Transverse colon (tissue), 4 donors: ENCODE data around the gene CYRIA. TPM values are rescaled to one million over a fixed set of nuclear protein-coding genes. Genes with fewer than 3 reads are reported as not detected.

Source experiments
- DNase-seq: peaks from one replicate; pipeline ENCODE4 v3.0.0-alpha.2; 2019
- H3K27ac ChIP-seq, 4 donors: fragments of 200-600 bp; sonication (generic); 2 replicates each; pipeline ENCODE4 v1.5.1; 2016 to 2018; ENCODE audit warnings: inconsistent platforms in 4 of 4
- H3K27me3 ChIP-seq: fragments of 200-600 bp; sonication (generic); 2 replicates; pipeline ENCODE4 v1.5.1; 2017; ENCODE audit warnings: inconsistent platforms
- H3K36me3 ChIP-seq, 4 donors: fragments of 200-600 bp; sonication (generic); 2 replicates each; pipeline ENCODE4 v1.5.1; 2017 to 2019; ENCODE audit warnings: inconsistent platforms in 4 of 4
- H3K4me1 ChIP-seq, 4 donors: fragments of 200-600 bp; sonication (generic); 2 replicates each; pipeline ENCODE4 v1.5.1; 2017 to 2020; ENCODE audit warnings: inconsistent platforms in 4 of 4
- H3K4me3 ChIP-seq, 4 donors: fragments of 200-600 bp; sonication (generic); 1 replicate in 1 of 4; 2 replicates in 3 of 4; pipeline versions ENCODE4 v1.5.1 to v1.6.1; 2017 to 2019; ENCODE audit warnings: inconsistent platforms in 4 of 4
- H3K9me3 ChIP-seq, 2 donors: fragments of 200-600 bp; sonication (generic); 2 replicates each; pipeline ENCODE4 v1.5.1; 2017 to 2019; ENCODE audit warnings: inconsistent platforms in 2 of 2
- CTCF ChIP-seq, 5 experiments: fragments of 200-600 bp in 3 of 5; fragments of 450-650 bp in 2 of 5; sonication (generic) in 3 of 5; IDR thresholded peaks; 1 replicate in 2 of 5; 2 replicates in 3 of 5; pipeline ENCODE4 v1.5.1; 2016 to 2017; ENCODE audit warnings: antibody characterized with exemption in 5 of 5, inconsistent platforms in 3 of 5, mild to moderate bottlenecking in 2 of 5, moderate library complexity in 1 of 5
- EP300 ChIP-seq: sonication (generic); formaldehyde crosslinking; IDR thresholded peaks from one replicate; pipeline ENCODE4 v1.6.1; 2017; ENCODE audit warnings: antibody characterized with exemption, low read depth
- POLR2A ChIP-seq: fragments of 450-650 bp; IDR thresholded peaks from one replicate; pipeline ENCODE4 v1.6.1; 2016; ENCODE audit warnings: antibody characterized with exemption, mild to moderate bottlenecking, moderate library complexity
- POLR2AphosphoS5 ChIP-seq, 3 donors: sonication (generic); formaldehyde crosslinking; IDR thresholded peaks; one replicate each; pipeline ENCODE4 v1.6.1; 2016; ENCODE audit warnings: antibody characterized with exemption in 3 of 3
- WGBS, 2 donors: methylation state at CpG; one replicate each; pipeline ENCODE4 v1.1.5; 2018; ENCODE audit warnings: low coverage in 1 of 2; 5-methylcytosine and 5-hydroxymethylcytosine counted together
- in situ Hi-C, 4 donors: fragments of 200-750 bp; cut with MboI; loops; one replicate each; pipeline versions ENCODE4 v1.15.0 to v1.15.1; 2017; ENCODE audit warnings: low sequenced_read_pairs in 3 of 4, low pct_ligation_motif_present in 1 of 4, low pct_unique_long_range_greater_than_20kb in 1 of 4
- intact Hi-C: fragments of 100-400 bp; cut with DNase I; formaldehyde crosslinking; loops from one replicate; pipeline ENCODE4 v1.15.1; 2023; ENCODE audit warnings: low total_unique reads
- total RNA-seq, 4 donors: library from RNA; depleted of rRNA; stranded (reverse); fragments of >200 nt; gene quantifications; one replicate each; pipeline ENCODE4 v1.1.0, GENCODE V29; 2016

Gene CYRIA
- total RNA-seq, 4 donors from 2014 or later = 0.20 to 8.4 (median 2.6) TPM

GRCh38 chr2:16657671-16658070 lies 8.0 kb downstream of the CYRIA start:
- Histone ChIP-seq H3K4me3 (no peak overlapping the region), H3K27ac (peak overlapping the region; percentile 37 to 83 (median 62)), H3K36me3 (no peaks in the 10 kb centered on the region), H3K27me3 (no peaks in the 10 kb centered on the region), H3K4me1 (peaks cover 21 to 85% (median 28%) of the 10 kb centered on the region in 4 donors), H3K9me3 (no peaks in the 10 kb centered on the region)
- intact Hi-C loops = no loop called here
- in situ Hi-C loops = no loop called here
- 57 to 67% methylated on average over 1 of the region's 1 CpG for WGBS, 2 donors
- no peak for DNase-seq
- no peak for TF ChIP-seq POLR2A
- no peak for TF ChIP-seq CTCF (IDR thresholded peaks at IDR 0.05)
- TF ChIP-seq EP300 = no peak
- TF ChIP-seq POLR2AphosphoS5 (IDR thresholded peaks at IDR 0.05) = no peak

- DNase-seq = no peak
- in situ Hi-C loops = no loop called here
- 48 to 54% methylated on average over 6 to 8 of the region's 8 CpGs for WGBS, 2 donors
These were observed 8.7 kb downstream of the CYRIA start for GRCh38 chr2:16656784-16657391.

GRCh38 chr2:16655905-16656642 lies 9.6 kb downstream of the CYRIA start:
- intact Hi-C loops (no loop called here), in situ Hi-C loops (no loop called here)
- no peaks in the 10 kb centered on the region for H3K9me3 ChIP-seq
- H3K36me3 ChIP-seq = no peaks in the 10 kb centered on the region
- no peak overlapping the region for H3K4me3 ChIP-seq
- 86 to 100% methylated on average over 1 to 4 of the region's 4 CpGs for WGBS, 2 donors
- peak overlapping the region; percentile 37 to 83 (median 62) for H3K27ac ChIP-seq
- TF ChIP-seq POLR2A = no peak
- no peak for TF ChIP-seq POLR2AphosphoS5 (IDR thresholded peaks at IDR 0.05)
- no peak for TF ChIP-seq CTCF (IDR thresholded peaks at IDR 0.05)
- TF ChIP-seq EP300 = no peak
- DNase-seq = no peak
- H3K4me1 ChIP-seq = peaks cover 29 to 86% (median 37%) of the 10 kb centered on the region in 4 donors
- H3K27me3 ChIP-seq = no peaks in the 10 kb centered on the region

More at GRCh38 chr2:16656784-16657391, 8.7 kb downstream of the CYRIA start:
- Histone ChIP-seq H3K36me3 (no peaks in the 10 kb centered on the region), H3K27me3 (no peaks in the 10 kb centered on the region), H3K9me3 (no peaks in the 10 kb centered on the region), H3K4me1 (peaks cover 26 to 85% (median 35%) of the 10 kb centered on the region in 4 donors), H3K27ac (peak overlapping the region; percentile 37 to 83 (median 62)), H3K4me3 (no peak overlapping the region)
- intact Hi-C loops = no loop called here
- no peak for TF ChIP-seq CTCF (IDR thresholded peaks at IDR 0.05)
- no peak for TF ChIP-seq POLR2A
- TF ChIP-seq EP300 = no peak
- peak in 1 of 3 donors; percentile 28 for TF ChIP-seq POLR2AphosphoS5 (IDR thresholded peaks at IDR 0.05)

GRCh38 chr2:16655445-16655837 lies 10.2 kb downstream of the CYRIA start:
- in situ Hi-C loops = no loop called here
- 61 to 81% methylated on average over 4 to 6 of the region's 6 CpGs for WGBS, 2 donors
- Histone ChIP-seq H3K4me3 (no peak overlapping the region), H3K9me3 (no peaks in the 10 kb centered on the region), H3K27ac (peak overlapping the region; percentile 36 to 83 (median 62)), H3K27me3 (no peaks in the 10 kb centered on the region), H3K4me1 (peaks cover 29 to 88% (median 43%) of the 10 kb centered on the region in 4 donors), H3K36me3 (no peaks in the 10 kb centered on the region)
- DNase-seq = no peak
- intact Hi-C loops = no loop called here
- TF ChIP-seq EP300 (no peak), CTCF (IDR thresholded peaks at IDR 0.05) (no peak), POLR2AphosphoS5 (IDR thresholded peaks at IDR 0.05) (no peak), POLR2A (no peak)
